HEK293 (cell line): ENCODE measurements around the gene TBPL1.

Experiments used
- CTCF ChIP-seq: fragments of 450-650 bp; formaldehyde crosslinking; IDR thresholded peaks from 2 replicates; pipeline ENCODE4 v1.5.1; 2016; ENCODE audit warnings: missing biosample characterization, missing genetic modification characterization
- ZNF175 ChIP-seq: fragments of 450-650 bp; formaldehyde crosslinking; IDR thresholded peaks from 2 replicates; pipeline ENCODE4 v1.5.1; 2016; ENCODE audit warnings: missing biosample characterization, missing genetic modification characterization
- ZNF324 ChIP-seq: fragments of 450-650 bp; formaldehyde crosslinking; IDR thresholded peaks from 2 replicates; pipeline ENCODE4 v1.5.1; 2016; ENCODE audit warnings: missing biosample characterization, missing genetic modification characterization

- TF ChIP-seq ZNF324 (no peak), ZNF175 (tag by site-specific recombination) (no peak), CTCF (tag by site-specific recombination) (no peak)
Observed at GRCh38 chr6:133903855-133904254, 49.2 kb upstream of the TBPL1 start.
